ENCODE measurements around the gene PKD1L1.

DNA sequence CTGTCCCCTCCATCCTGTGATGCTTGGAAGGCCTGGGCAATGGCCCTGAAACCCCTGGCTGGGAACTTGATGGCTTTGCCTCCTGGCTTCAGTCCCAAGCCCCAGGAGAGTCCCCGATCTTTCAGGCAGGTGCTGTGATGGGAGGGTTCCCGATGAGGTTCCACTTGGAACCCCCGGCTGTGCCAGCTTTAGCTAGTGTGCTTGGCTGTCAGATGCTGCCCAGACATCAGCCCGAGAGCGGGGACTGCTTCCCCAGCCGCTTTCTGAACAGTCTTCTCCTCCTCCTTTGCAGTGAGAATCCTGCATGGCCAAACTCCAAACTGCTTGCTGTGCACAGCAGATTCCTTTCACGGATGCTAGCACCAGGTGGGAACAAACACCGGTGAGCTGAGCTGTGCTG lies 58.1 kb downstream of the PKD1L1 start:
- TF ChIP-seq, protein P1, sequence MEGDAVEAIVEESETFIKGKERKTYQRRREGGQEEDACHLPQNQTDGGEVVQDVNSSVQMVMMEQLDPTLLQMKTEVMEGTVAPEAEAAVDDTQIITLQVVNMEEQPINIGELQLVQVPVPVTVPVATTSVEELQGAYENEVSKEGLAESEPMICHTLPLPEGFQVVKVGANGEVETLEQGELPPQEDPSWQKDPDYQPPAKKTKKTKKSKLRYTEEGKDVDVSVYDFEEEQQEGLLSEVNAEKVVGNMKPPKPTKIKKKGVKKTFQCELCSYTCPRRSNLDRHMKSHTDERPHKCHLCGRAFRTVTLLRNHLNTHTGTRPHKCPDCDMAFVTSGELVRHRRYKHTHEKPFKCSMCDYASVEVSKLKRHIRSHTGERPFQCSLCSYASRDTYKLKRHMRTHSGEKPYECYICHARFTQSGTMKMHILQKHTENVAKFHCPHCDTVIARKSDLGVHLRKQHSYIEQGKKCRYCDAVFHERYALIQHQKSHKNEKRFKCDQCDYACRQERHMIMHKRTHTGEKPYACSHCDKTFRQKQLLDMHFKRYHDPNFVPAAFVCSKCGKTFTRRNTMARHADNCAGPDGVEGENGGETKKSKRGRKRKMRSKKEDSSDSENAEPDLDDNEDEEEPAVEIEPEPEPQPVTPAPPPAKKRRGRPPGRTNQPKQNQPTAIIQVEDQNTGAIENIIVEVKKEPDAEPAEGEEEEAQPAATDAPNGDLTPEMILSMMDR (IDR thresholded peaks at IDR 0.05; ENCODE audit: poor library complexity, severe bottlenecking), result no peak
- TF ChIP-seq EZH2 (IDR thresholded peaks at IDR 0.05; ENCODE audit: borderline replicate concordance, insufficient read depth, low read length, poor library complexity, severe bottlenecking) (no peak), EP300 (conservative IDR thresholded peaks at IDR 0.05; ENCODE audit: poor library complexity, severe bottlenecking) (no peak)

Data from neural cell (in vitro differentiated cells).